Sigmoid colon (tissue), 4 donors: ENCODE data around the gene ZNF574.

ENCODE experiments used
- CTCF ChIP-seq, 4 experiments: fragments of 450-650 bp in 3 of 4; fragments of 200-600 bp in 1 of 4; IDR thresholded peaks; one replicate each; pipeline ENCODE4 v1.5.1; 2016 to 2019; ENCODE audit warnings: antibody characterized with exemption in 4 of 4, mild to moderate bottlenecking in 3 of 4, moderate library complexity in 2 of 4
- EP300 ChIP-seq, 4 donors: sonication (generic); formaldehyde crosslinking; IDR thresholded peaks; one replicate each; pipeline ENCODE4 v1.6.1; 2017; ENCODE audit warnings: antibody characterized with exemption in 4 of 4
- POLR2A ChIP-seq, 2 donors: fragments of 450-650 bp; IDR thresholded peaks; one replicate each; pipeline ENCODE4 v1.6.1; 2016; ENCODE audit warnings: antibody characterized with exemption in 2 of 2, mild to moderate bottlenecking in 2 of 2, moderate library complexity in 2 of 2
- POLR2AphosphoS5 ChIP-seq, 4 donors: sonication (generic); formaldehyde crosslinking; IDR thresholded peaks; one replicate each; pipeline ENCODE4 v1.6.1; 2017; ENCODE audit warnings: antibody characterized with exemption in 4 of 4

DNA sequence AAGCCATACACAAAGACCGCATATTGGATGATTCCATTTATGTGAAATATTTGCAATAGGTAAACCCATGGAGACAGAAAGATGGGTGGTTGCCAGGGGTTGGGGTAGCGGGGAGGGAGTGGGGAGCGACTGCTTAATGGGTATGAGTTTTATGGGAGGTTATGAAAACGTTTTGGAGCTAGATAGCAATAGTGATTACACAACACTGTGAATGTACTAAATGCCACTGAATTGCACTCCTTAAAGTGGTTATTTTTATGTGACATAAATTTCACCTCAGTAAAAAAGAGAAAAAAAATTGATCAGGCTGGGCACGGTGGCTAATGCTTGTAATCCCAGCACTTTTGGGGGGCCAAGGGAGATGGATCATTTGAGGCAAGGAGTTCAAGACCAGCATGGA lies 42.6 kb upstream of the ZNF574 start:
- TF ChIP-seq CTCF (IDR thresholded peaks at IDR 0.05) (no peak), POLR2A (IDR thresholded peaks at IDR 0.05) (no peak), POLR2AphosphoS5 (IDR thresholded peaks at IDR 0.05) (no peak), EP300 (IDR thresholded peaks at IDR 0.05) (no peak)
